ENCODE measurements around the gene ZNF33B.
"Not testable (repeated sequence)": the region's sequence is repeated elsewhere in the genome, so short reads cannot be mapped to it uniquely, and the experiment has no call there.

Gene ZNF33B

GRCh38 chr10:42638055-42638820 lies at the start of gene ZNF33B:
Gene ZNF33B (minus strand): TSS chr10:42638570. CDS start chr10:42636928, 1,642 bp downstream.
- no peak for FAIRE-seq

- FAIRE-seq = no peak
Observed at GRCh38 chr10:42684517-42684916, 46.1 kb upstream of the ZNF33B start.

GRCh38 chr10:42680267-42680666 lies 41.9 kb upstream of the ZNF33B start:
- no peak for FAIRE-seq

GRCh38 chr10:42665181-42665979 lies 27.0 kb upstream of the ZNF33B start:
- FAIRE-seq = not testable (repeated sequence)

GRCh38 chr10:42654419-42654818 lies 16.0 kb upstream of the ZNF33B start:
- FAIRE-seq = no peak

GRCh38 chr10:42652858-42653257 lies 14.5 kb upstream of the ZNF33B start:
- no peak for FAIRE-seq

GRCh38 chr10:42650374-42650773 lies 12.0 kb upstream of the ZNF33B start:
- FAIRE-seq = no peak

- FAIRE-seq = no peak
Observed at GRCh38 chr10:42648512-42648911, 10.1 kb upstream of the ZNF33B start.

GRCh38 chr10:42646687-42647640 lies 8.6 kb upstream of the ZNF33B start:
- FAIRE-seq = no peak

GRCh38 chr10:42646214-42646613 lies 7.8 kb upstream of the ZNF33B start:
- FAIRE-seq = no peak

GRCh38 chr10:42645516-42645915 lies 7.1 kb upstream of the ZNF33B start:
- FAIRE-seq = no peak

GRCh38 chr10:42645103-42645502 lies 6.7 kb upstream of the ZNF33B start:
- no peak for FAIRE-seq

- FAIRE-seq = no peak
Observed at GRCh38 chr10:42640610-42641229, 2.4 kb upstream of the ZNF33B start.

GRCh38 chr10:42638821-42639270 lies 476 bp upstream of the ZNF33B start:
- no peak for FAIRE-seq

- FAIRE-seq = no peak
Observed at GRCh38 chr10:42637648-42638054, 719 bp downstream of the ZNF33B start.

- no peak for FAIRE-seq
Observed at GRCh38 chr10:42637142-42637541, 1.2 kb downstream of the ZNF33B start.

- no peak for FAIRE-seq
Observed at GRCh38 chr10:42635098-42635497, 3.3 kb downstream of the ZNF33B start.

GRCh38 chr10:42632564-42632963 lies 5.8 kb downstream of the ZNF33B start:
- FAIRE-seq = no peak

GRCh38 chr10:42630537-42631134 lies 7.7 kb downstream of the ZNF33B start:
- no peak for FAIRE-seq

- FAIRE-seq = no peak
Observed at GRCh38 chr10:42623929-42624328, 14.4 kb downstream of the ZNF33B start.

- no peak for FAIRE-seq
Observed at GRCh38 chr10:42618424-42618823, 19.9 kb downstream of the ZNF33B start.

GRCh38 chr10:42615419-42615818 lies 23.0 kb downstream of the ZNF33B start:
- no peak for FAIRE-seq
